Suprapubic skin (tissue), 4 donors: ENCODE measurements around the gene ANO2. TPM values are rescaled to one million over a fixed set of nuclear protein-coding genes. Genes with fewer than 3 reads are reported as not detected.

ENCODE experiments used
- DNase-seq, 2 donors: peaks; one replicate each; pipeline ENCODE4 v3.0.0-alpha.2; 2019; ENCODE audit warnings: low spot score in 2 of 2
- H3K27ac ChIP-seq: fragments of 200-600 bp; sonication (generic); one replicate; pipeline ENCODE4 v1.5.1; 2019
- H3K27me3 ChIP-seq: fragments of 200-600 bp; sonication (generic); one replicate; pipeline ENCODE4 v1.5.1; 2019
- H3K36me3 ChIP-seq: fragments of 200-600 bp; sonication (generic); one replicate; pipeline ENCODE4 v1.5.1; 2019
- H3K4me1 ChIP-seq: fragments of 200-600 bp; sonication (generic); one replicate; pipeline ENCODE4 v1.5.1; 2019
- H3K4me3 ChIP-seq: fragments of 200-600 bp; sonication (generic); one replicate; pipeline ENCODE4 v1.5.1; 2019; ENCODE audit warnings: mild to moderate bottlenecking
- H3K9me3 ChIP-seq: fragments of 200-600 bp; sonication (generic); one replicate; pipeline ENCODE4 v1.5.1; 2019
- EP300 ChIP-seq: sonication (generic); formaldehyde crosslinking; IDR thresholded peaks from one replicate; pipeline ENCODE4 v1.6.1; 2017; ENCODE audit warnings: antibody characterized with exemption
- POLR2A ChIP-seq, 2 donors: fragments of 450-650 bp; IDR thresholded peaks; one replicate each; pipeline ENCODE4 v1.6.1; 2017; ENCODE audit warnings: antibody characterized with exemption in 2 of 2, mild to moderate bottlenecking in 2 of 2, moderate library complexity in 2 of 2
- POLR2AphosphoS5 ChIP-seq, 3 donors: sonication (generic); formaldehyde crosslinking; IDR thresholded peaks; one replicate each; pipeline ENCODE4 v1.6.1; 2017; ENCODE audit warnings: antibody characterized with exemption in 3 of 3
- WGBS: methylation state at CpG from one replicate; pipeline ENCODE4 v1.1.5; 2018; 5-methylcytosine and 5-hydroxymethylcytosine counted together
- total RNA-seq, 4 donors: library from RNA; depleted of rRNA; stranded (reverse); fragments of >200 nt; gene quantifications; one replicate each; pipeline ENCODE4 v1.1.0, GENCODE V29; 2016
- TF ChIP-seq, protein P1 (sequence below), 2 donors: fragments of 200-600 bp in 1 of 2; fragments of 450-650 bp in 1 of 2; sonication (generic) in 1 of 2; IDR thresholded peaks; one replicate each; pipeline ENCODE4 v1.5.1; 2016 to 2019; ENCODE audit warnings: antibody characterized with exemption in 2 of 2, mild to moderate bottlenecking in 1 of 2, moderate library complexity in 1 of 2

Gene ANO2
- total RNA-seq, 4 donors from 2014 or later, result 1.1 to 9.7 (median 2.0) TPM

DNA sequence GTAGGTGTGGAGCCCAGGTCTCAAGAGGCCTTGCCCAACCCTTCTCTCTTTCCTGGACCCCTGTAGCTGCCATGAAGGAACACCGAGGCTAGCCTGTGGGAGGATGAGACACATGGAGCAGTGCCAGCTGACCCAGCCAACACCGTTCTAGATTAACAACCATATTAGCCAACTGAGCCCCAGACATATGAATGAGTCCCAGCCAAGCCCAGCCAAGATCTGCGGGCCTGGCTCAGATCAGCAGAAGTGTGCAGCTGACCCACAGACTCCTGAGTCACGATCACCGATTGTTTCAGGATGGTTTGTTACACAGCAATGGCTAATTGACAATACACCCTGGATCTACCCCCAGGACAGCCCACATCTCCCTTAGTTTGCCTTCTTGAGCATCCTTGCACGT lies 431.0 kb downstream of the ANO2 start:
- WGBS, result 90% methylated on average over 5 of the region's 6 CpGs
- no peak overlapping the region for H3K27ac ChIP-seq
- no peaks in the 10 kb centered on the region for H3K36me3 ChIP-seq
- peaks cover 16% of the 10 kb centered on the region for H3K27me3 ChIP-seq
- no peaks in the 10 kb centered on the region for H3K9me3 ChIP-seq
- peak; percentile 8 to 40 for DNase-seq
- no peak overlapping the region for H3K4me3 ChIP-seq
- peaks cover 7% of the 10 kb centered on the region for H3K4me1 ChIP-seq
- TF ChIP-seq EP300, result no peak
- TF ChIP-seq, protein P1, sequence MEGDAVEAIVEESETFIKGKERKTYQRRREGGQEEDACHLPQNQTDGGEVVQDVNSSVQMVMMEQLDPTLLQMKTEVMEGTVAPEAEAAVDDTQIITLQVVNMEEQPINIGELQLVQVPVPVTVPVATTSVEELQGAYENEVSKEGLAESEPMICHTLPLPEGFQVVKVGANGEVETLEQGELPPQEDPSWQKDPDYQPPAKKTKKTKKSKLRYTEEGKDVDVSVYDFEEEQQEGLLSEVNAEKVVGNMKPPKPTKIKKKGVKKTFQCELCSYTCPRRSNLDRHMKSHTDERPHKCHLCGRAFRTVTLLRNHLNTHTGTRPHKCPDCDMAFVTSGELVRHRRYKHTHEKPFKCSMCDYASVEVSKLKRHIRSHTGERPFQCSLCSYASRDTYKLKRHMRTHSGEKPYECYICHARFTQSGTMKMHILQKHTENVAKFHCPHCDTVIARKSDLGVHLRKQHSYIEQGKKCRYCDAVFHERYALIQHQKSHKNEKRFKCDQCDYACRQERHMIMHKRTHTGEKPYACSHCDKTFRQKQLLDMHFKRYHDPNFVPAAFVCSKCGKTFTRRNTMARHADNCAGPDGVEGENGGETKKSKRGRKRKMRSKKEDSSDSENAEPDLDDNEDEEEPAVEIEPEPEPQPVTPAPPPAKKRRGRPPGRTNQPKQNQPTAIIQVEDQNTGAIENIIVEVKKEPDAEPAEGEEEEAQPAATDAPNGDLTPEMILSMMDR (IDR thresholded peaks at IDR 0.05), result no peak
- TF ChIP-seq POLR2A (IDR thresholded peaks at IDR 0.05), result no peak
- TF ChIP-seq POLR2AphosphoS5 (IDR thresholded peaks at IDR 0.05), result no peak

DNA sequence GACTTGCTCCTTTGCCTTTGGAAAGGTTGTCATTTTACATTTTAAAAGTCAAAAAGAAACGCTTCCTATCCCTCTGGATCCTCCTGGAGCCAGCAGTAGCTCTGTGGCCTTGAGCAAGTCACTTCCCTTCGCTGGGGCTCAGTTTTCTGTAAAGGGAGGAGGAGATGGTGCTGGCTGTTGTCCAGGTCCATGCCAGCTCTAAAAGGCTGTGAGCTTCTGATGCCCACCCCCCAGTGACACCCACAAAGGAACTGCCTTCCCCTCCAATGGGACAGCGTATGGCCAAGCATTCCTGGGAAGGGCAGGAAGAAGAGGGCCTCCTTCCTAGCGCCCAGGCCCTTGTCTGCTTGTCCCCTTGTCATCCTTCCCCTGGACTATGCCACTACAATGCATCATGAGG lies 431.7 kb downstream of the ANO2 start:
- Histone ChIP-seq H3K4me1 (peaks cover 7% of the 10 kb centered on the region), H3K27me3 (peaks cover 11% of the 10 kb centered on the region), H3K9me3 (no peaks in the 10 kb centered on the region), H3K27ac (no peak overlapping the region), H3K4me3 (no peak overlapping the region), H3K36me3 (no peaks in the 10 kb centered on the region)
- WGBS, result 90% methylated on average over 4 of the region's 4 CpGs
- TF ChIP-seq, protein P1 (IDR thresholded peaks at IDR 0.05), result no peak
- TF ChIP-seq POLR2A (IDR thresholded peaks at IDR 0.05), result no peak
- TF ChIP-seq POLR2AphosphoS5 (IDR thresholded peaks at IDR 0.05), result no peak
- no peak for TF ChIP-seq EP300
- peak; percentile 31 to 38 for DNase-seq

Other genes with a start within 250 kb of the ANO2 start
- 10 to 100 TPM; 35.5 to 91.7 (median 61.7) TPM for gene VWF, start 179.4 kb upstream of the ANO2 start, total RNA-seq